Prostate gland (tissue), 2 donors: ENCODE results near the gene DNAJB12. TPM values are rescaled to one million over a fixed set of nuclear protein-coding genes. Genes with fewer than 3 reads are reported as not detected.

Experiments used
- DNase-seq: peaks from one replicate; pipeline ENCODE4 v3.0.0-alpha.2; 2019; ENCODE audit warnings: low spot score
- H3K27ac ChIP-seq, 2 donors: fragments of 200-600 bp; sonication (generic); 2 replicates each; pipeline ENCODE4 v1.5.1; 2017 to 2019
- H3K27me3 ChIP-seq: fragments of 200-600 bp; sonication (generic); replicated peaks from 2 replicates; pipeline ENCODE4 v1.5.1; 2019; ENCODE audit not compliant: insufficient read depth
- H3K36me3 ChIP-seq, 2 donors: fragments of 200-600 bp; sonication (generic); 1 replicate in 1 of 2; 2 replicates in 1 of 2; pipeline versions ENCODE4 v1.5.1 to v1.8.1; 2017 to 2019
- H3K4me1 ChIP-seq: fragments of 200-600 bp; sonication (generic); replicated peaks from 2 replicates; pipeline ENCODE4 v1.5.1; 2019
- H3K4me3 ChIP-seq, 2 donors: fragments of 200-600 bp; sonication (generic); 2 replicates each; pipeline ENCODE4 v1.5.1; 2017 to 2019
- H3K9me3 ChIP-seq: fragments of 200-600 bp; sonication (generic); 2 replicates; pipeline ENCODE4 v1.5.1; 2017
- POLR2A ChIP-seq: fragments of 450-650 bp; IDR thresholded peaks from one replicate; pipeline ENCODE4 v1.6.1; 2016; ENCODE audit warnings: antibody characterized with exemption, mild to moderate bottlenecking
- POLR2AphosphoS5 ChIP-seq: sonication (generic); formaldehyde crosslinking; IDR thresholded peaks from one replicate; pipeline ENCODE4 v1.6.1; 2017; ENCODE audit warnings: antibody characterized with exemption
- WGBS: methylation state at CpG from one replicate; pipeline ENCODE4 v1.1.5; 2018; 5-methylcytosine and 5-hydroxymethylcytosine counted together
- intact Hi-C: fragments of 100-400 bp; cut with DNase I; formaldehyde crosslinking; loops from one replicate; pipeline ENCODE4 v1.14.2; 2022
- total RNA-seq, 2 donors: library from RNA; depleted of rRNA; stranded (reverse); fragments of >200 nt; gene quantifications; one replicate each; pipeline ENCODE4 v1.1.0, GENCODE V29; 2016
- TF ChIP-seq, protein P1 (sequence below), 4 experiments: fragments of 200-600 bp in 2 of 4; fragments of 450-650 bp in 2 of 4; sonication (generic) in 2 of 4; IDR thresholded peaks; 1 replicate in 3 of 4; 2 replicates in 1 of 4; pipeline ENCODE4 v1.5.1; 2016 to 2019; ENCODE audit warnings: antibody characterized with exemption in 4 of 4, mild to moderate bottlenecking in 2 of 4, moderate library complexity in 2 of 4

The DNAJB12 gene
- total RNA-seq, 2 donors from 2014 or later, result 33.0 to 55.9 TPM

DNA sequence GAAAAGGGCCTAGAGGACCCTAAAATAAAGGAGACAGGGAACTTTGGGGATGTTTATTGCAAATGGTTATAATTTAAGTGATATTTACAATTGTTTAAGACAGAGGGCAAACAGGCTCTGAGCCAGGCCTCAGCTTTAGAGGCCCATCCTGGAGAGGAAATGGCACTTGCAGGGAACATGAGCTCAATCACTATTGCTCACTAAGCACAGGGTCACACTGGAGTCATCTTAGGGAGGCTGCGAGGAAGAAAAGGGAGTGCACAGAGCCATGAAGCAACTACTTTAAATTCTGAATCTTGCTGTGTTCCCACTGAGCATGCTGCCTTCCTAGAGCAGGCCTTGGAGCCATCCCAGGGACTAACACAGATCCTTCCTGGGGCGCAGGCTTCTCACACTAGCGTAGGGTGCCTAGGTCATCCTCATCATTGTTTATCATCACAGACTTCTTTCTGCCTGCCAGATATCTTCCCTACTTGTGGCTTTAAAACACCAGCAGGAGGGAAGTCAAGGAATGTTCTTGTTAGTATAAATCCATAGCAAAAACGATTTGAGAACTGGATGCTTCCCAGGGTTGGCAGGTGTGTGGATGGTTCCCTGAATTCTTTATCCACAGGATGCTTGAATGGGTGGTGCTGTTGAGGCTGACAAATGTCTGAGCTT, 12.7 kb upstream of the DNAJB12 start:
- no peaks in the 10 kb centered on the region for H3K9me3 ChIP-seq
- TF ChIP-seq, protein P1, sequence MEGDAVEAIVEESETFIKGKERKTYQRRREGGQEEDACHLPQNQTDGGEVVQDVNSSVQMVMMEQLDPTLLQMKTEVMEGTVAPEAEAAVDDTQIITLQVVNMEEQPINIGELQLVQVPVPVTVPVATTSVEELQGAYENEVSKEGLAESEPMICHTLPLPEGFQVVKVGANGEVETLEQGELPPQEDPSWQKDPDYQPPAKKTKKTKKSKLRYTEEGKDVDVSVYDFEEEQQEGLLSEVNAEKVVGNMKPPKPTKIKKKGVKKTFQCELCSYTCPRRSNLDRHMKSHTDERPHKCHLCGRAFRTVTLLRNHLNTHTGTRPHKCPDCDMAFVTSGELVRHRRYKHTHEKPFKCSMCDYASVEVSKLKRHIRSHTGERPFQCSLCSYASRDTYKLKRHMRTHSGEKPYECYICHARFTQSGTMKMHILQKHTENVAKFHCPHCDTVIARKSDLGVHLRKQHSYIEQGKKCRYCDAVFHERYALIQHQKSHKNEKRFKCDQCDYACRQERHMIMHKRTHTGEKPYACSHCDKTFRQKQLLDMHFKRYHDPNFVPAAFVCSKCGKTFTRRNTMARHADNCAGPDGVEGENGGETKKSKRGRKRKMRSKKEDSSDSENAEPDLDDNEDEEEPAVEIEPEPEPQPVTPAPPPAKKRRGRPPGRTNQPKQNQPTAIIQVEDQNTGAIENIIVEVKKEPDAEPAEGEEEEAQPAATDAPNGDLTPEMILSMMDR (IDR thresholded peaks at IDR 0.05), result no peak
- TF ChIP-seq POLR2AphosphoS5 (no peak), POLR2A (no peak)
- H3K4me3 ChIP-seq, result no peak overlapping the region
- H3K27me3 ChIP-seq, result no peaks in the 10 kb centered on the region
- no peak overlapping the region for H3K27ac ChIP-seq
- 80% methylated on average over 4 of the region's 4 CpGs for WGBS
- intact Hi-C loops, result loop anchor here (10.0 kb wide), 2 partner anchors 507 to 697 kb away; no protein-coding TSS in a partner anchor
- H3K36me3 ChIP-seq, result peaks cover 0 to 8% of the 10 kb centered on the region in 2 donors
- H3K4me1 ChIP-seq, result no peaks in the 10 kb centered on the region
- no peak for DNase-seq

DNA sequence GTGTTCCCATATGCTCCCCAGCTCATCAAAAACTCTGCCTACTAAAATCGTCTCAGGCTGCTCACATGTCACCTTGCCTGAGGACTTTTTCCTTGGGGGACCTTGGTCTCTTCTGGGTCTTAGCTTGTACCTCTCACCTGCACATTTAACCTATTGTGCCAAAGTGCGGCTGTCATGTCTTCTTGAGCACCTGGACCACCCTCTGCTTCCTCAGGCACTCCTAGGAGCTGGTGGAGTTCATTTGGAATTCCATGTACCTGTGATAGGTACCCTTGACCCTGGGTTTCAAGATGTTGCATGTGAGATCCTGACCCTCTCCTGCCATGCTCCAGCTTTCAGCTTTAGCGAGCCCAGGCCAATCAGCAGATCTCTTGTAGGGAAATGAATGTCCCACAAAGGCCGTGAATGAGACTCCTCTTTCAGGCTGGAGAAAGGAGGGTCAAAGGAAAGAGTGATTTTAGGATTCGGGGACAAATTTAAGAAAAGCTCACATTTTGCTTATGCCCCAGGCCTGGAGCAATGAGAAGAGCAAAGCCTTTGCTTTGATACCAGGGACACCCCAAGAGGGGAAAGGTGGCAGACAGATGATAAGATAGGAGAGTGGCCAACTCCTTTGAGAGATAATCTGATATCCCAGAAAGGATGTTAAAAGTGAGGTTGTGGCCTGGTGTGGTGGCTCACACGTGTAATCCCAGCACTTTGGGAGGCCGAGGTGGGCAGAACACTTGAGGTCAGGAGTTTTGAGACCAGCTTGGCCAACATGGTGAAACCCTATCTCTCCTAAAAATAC, 10.6 kb upstream of the DNAJB12 start:
- no peak for DNase-seq
- 82% methylated on average over 7 of the region's 7 CpGs for WGBS
- intact Hi-C loops, result loop anchor here (2.0 to 10.0 kb wide), 3 partner anchors 470 to 700 kb away; no protein-coding TSS in a partner anchor
- H3K9me3 ChIP-seq, result no peaks in the 10 kb centered on the region
- no peaks in the 10 kb centered on the region for H3K27me3 ChIP-seq
- no peak overlapping the region for H3K4me3 ChIP-seq
- peaks cover 0 to 8% of the 10 kb centered on the region in 2 donors for H3K36me3 ChIP-seq
- TF ChIP-seq, protein P1 (IDR thresholded peaks at IDR 0.05), result no peak
- TF ChIP-seq POLR2A, result no peak
- no peak for TF ChIP-seq POLR2AphosphoS5
- no peaks in the 10 kb centered on the region for H3K4me1 ChIP-seq
- no peak overlapping the region for H3K27ac ChIP-seq

DNA sequence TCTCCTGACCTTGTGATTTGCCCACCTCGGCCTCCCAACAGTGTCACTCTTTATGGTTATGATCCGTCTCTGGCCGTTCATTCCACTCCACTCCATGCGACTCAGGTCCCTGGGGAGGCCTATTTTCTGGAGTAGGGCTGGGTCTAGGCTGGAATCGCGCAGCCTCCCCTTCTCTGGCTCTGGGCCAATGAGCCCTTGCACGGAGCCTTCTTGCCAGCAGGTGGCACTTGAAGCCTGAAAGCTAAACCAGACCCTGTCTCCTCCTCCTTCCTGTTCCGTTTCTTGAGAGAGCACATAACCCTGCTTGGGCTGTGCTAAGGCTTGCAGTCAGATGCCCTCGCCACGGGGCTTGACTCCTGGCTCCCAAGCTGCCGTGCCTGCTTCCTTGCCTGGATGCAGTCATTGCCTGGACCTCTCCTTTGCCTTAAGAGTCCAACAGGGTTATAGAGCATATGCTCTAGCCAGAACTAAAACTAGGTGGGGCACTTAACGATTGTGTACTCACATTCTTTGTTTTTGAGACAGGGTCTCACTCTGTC, 9.6 kb upstream of the DNAJB12 start:
- Histone ChIP-seq H3K4me1 (no peaks in the 10 kb centered on the region), H3K27ac (peak overlapping the region in 1 of 2 donors; percentile 30), H3K36me3 (peaks cover 0 to 8% of the 10 kb centered on the region in 2 donors), H3K4me3 (no peak overlapping the region), H3K27me3 (no peaks in the 10 kb centered on the region), H3K9me3 (no peaks in the 10 kb centered on the region)
- DNase-seq, result peak; percentile 79
- TF ChIP-seq, protein P1 (IDR thresholded peaks at IDR 0.05), result peak; percentile 68 to 98 (median 92)
- TF ChIP-seq POLR2AphosphoS5 (peak; percentile 82), POLR2A (peak; percentile 22)
- intact Hi-C loops, result loop anchor here (2.0 to 10.0 kb wide), 4 partner anchors 470 to 793 kb away; no protein-coding TSS in a partner anchor
- WGBS, result 4% methylated on average over 12 of the region's 12 CpGs

DNA sequence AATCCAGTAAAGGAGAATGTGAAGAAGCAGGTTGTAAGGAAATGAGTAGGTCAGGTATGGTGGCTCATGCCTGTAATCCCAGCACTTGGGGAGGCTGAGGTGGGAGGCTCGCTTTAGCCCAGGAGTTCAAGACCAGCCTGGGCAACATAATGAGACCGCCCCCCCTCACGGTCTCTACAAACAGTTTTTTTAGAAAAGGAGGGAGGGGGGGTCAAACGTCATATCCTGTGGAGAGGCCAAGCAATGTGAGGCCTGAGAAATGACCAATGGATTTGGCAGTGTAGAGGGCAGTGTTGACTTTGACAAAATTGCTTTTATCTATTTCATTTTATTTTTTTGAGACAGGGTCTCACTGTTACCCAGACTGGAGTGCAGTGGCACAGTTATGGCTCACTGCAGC, 2.3 kb upstream of the DNAJB12 start:
- 76% methylated on average over 4 of the region's 4 CpGs for WGBS
- Histone ChIP-seq H3K9me3 (no peaks in the 10 kb centered on the region), H3K27me3 (no peaks in the 10 kb centered on the region), H3K4me3 (no peak overlapping the region), H3K4me1 (peaks cover 11% of the 10 kb centered on the region), H3K27ac (no peak overlapping the region), H3K36me3 (no peaks in the 10 kb centered on the region)
- intact Hi-C loops, result loop anchor here (5.0 kb wide), 1 partner anchor 335 kb away; the partner anchor contains the start of gene MCU
- TF ChIP-seq, protein P1 (IDR thresholded peaks at IDR 0.05), result no peak
- TF ChIP-seq POLR2A (no peak), POLR2AphosphoS5 (no peak)
- no peak for DNase-seq
